VCaP (cell line): Measurements from ENCODE around the gene MBOAT1.

Experiments
- H3K27ac ChIP-seq: fragments of 450-650 bp; 2 replicates; pipeline ENCODE4 v1.5.1; 2017
- TF ChIP-seq, protein P1 (sequence below): fragments of 450-650 bp; conservative IDR thresholded peaks from 2 replicates; pipeline ENCODE4 v1.5.1; 2017; ENCODE audit warnings: mild to moderate bottlenecking, moderate library complexity

The MBOAT1 gene

DNA sequence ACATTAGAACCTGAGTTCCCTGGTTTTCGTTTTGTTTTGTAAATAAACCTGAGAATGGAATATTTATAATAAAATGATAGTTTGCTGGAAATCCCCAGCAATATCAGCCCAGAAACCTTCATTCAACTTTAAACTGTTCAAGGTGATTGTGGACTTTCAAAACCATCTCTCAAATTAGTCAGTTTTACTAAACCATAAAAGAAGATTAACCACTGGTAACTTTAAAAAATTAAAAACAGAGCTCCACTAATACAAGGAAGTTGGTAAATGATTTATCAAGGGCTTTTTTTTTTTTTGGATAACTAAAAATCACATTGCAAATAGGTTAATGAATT is 10.0 kb downstream of the MBOAT1 start:
- H3K27ac ChIP-seq: peak overlapping the region; percentile 64
- TF ChIP-seq, protein P1, sequence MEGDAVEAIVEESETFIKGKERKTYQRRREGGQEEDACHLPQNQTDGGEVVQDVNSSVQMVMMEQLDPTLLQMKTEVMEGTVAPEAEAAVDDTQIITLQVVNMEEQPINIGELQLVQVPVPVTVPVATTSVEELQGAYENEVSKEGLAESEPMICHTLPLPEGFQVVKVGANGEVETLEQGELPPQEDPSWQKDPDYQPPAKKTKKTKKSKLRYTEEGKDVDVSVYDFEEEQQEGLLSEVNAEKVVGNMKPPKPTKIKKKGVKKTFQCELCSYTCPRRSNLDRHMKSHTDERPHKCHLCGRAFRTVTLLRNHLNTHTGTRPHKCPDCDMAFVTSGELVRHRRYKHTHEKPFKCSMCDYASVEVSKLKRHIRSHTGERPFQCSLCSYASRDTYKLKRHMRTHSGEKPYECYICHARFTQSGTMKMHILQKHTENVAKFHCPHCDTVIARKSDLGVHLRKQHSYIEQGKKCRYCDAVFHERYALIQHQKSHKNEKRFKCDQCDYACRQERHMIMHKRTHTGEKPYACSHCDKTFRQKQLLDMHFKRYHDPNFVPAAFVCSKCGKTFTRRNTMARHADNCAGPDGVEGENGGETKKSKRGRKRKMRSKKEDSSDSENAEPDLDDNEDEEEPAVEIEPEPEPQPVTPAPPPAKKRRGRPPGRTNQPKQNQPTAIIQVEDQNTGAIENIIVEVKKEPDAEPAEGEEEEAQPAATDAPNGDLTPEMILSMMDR: no peak

GRCh38 chr6:20200761-20201630 is 11.3 kb downstream of the MBOAT1 start:
- TF ChIP-seq, protein P1: no peak
- peak overlapping the region; percentile 64; the same call in 1 of the 2 replicates for H3K27ac ChIP-seq

- TF ChIP-seq, protein P1: no peak
- H3K27ac ChIP-seq: peak overlapping the region; percentile 10
These were observed 13.5 kb downstream of the MBOAT1 start for GRCh38 chr6:20198775-20199174.

GRCh38 chr6:20198156-20198774 is 14.0 kb downstream of the MBOAT1 start:
- no peak overlapping the region; the same call in 1 of the 2 replicates for H3K27ac ChIP-seq
- TF ChIP-seq, protein P1: no peak

GRCh38 chr6:20197251-20197650 is 15.0 kb downstream of the MBOAT1 start:
- TF ChIP-seq, protein P1: no peak
- no peak overlapping the region for H3K27ac ChIP-seq

DNA sequence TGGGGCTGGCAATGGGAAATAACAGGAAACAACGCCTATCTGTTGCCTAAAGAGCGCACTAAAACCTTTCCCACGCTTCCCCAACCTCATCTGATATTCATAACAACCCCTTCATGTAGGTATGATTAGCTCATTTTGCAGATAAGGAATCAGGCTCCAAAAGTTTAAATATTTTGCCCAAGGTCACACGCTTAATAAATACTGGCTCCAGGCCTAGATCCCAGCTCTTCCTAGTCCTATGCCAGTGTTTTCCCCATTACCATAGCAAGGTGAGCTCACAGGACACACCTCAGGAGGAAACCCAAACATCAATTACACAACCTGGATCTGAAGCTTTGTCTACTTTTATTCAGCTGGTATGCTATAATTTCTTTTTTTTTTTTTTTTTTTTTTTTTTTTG is 19.6 kb downstream of the MBOAT1 start:
- no peak overlapping the region for H3K27ac ChIP-seq
- TF ChIP-seq, protein P1: no peak

DNA sequence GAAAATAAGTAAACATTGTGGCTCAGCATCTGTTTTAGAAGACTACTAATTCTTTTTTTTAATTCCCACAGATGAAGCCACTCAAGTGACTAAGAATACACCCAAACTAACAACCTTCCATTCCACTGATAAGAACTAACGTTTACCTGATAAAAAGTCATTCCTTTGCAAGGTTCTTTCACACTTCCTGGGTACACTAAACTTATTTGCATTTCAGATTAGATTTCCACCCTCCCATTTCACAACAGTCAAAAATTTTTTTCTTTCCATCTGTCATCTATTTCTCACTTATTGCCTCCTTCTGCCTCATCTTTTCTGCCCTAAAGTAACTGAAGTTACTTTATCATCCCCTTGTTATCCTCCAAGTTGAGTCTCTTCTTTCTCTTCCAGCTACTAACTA is 20.3 kb downstream of the MBOAT1 start:
- no peak overlapping the region for H3K27ac ChIP-seq
- TF ChIP-seq, protein P1: no peak
